Liver (tissue), 9 donors: Measurements from ENCODE around the gene PARD3B. TPM values are rescaled to one million over a fixed set of nuclear protein-coding genes. Genes with fewer than 3 reads are reported as not detected.

Source experiments
- DNase-seq: peaks from one replicate; pipeline ENCODE4 v3.0.0-alpha.2; 2017; ENCODE audit warnings: low spot score
- H3K27ac ChIP-seq, 2 donors: one replicate each; pipeline ENCODE4 v1.7.0; 2013; ENCODE audit warnings: inconsistent platforms in 2 of 2, low read length in 2 of 2, control low read depth in 1 of 2, low read depth in 1 of 2, mild to moderate bottlenecking in 1 of 2
- H3K27me3 ChIP-seq, 4 donors: one replicate each; pipeline versions ENCODE4 v1.6.1 to v1.7.0; 2013; ENCODE audit warnings: low read length in 3 of 4, inconsistent platforms in 1 of 4, mild to moderate bottlenecking in 1 of 4, moderate library complexity in 1 of 4; ENCODE audit not compliant: control insufficient read depth in 4 of 4, insufficient read depth in 4 of 4
- H3K36me3 ChIP-seq, 4 donors: one replicate each; pipeline versions ENCODE4 v1.6.1 to v1.7.0; 2013; ENCODE audit warnings: low read length in 3 of 4, mild to moderate bottlenecking in 3 of 4, low read depth in 1 of 4, moderate library complexity in 1 of 4; ENCODE audit not compliant: control insufficient read depth in 4 of 4, insufficient read depth in 3 of 4
- H3K4me1 ChIP-seq, 4 donors: one replicate each; pipeline versions ENCODE4 v1.6.1 to v1.7.0; 2013; ENCODE audit warnings: low read length in 3 of 4, mild to moderate bottlenecking in 3 of 4, moderate library complexity in 1 of 4; ENCODE audit not compliant: control insufficient read depth in 4 of 4, insufficient read depth in 4 of 4
- H3K4me3 ChIP-seq, 3 donors: one replicate each; pipeline versions ENCODE4 v1.6.1 to v1.7.0; 2013; ENCODE audit warnings: low read length in 3 of 3, control low read depth in 1 of 3, low read depth in 1 of 3, mild to moderate bottlenecking in 1 of 3
- H3K9ac ChIP-seq, 2 donors: one replicate each; pipeline ENCODE4 v1.7.0; 2013; ENCODE audit warnings: low read length in 2 of 2, mild to moderate bottlenecking in 2 of 2, moderate library complexity in 2 of 2, control low read depth in 1 of 2, low read depth in 1 of 2
- H3K9me3 ChIP-seq, 4 donors: one replicate each; pipeline versions ENCODE4 v1.6.1 to v1.7.0; 2013; ENCODE audit warnings: low read length in 3 of 4; ENCODE audit not compliant: control insufficient read depth in 4 of 4
- ATF3 ChIP-seq: IDR thresholded peaks from 2 replicates; pipeline ENCODE4 v1.6.1; 2016; ENCODE audit warnings: antibody characterized with exemption
- EGR1 ChIP-seq, 2 donors: IDR thresholded peaks; 2 replicates each; pipeline ENCODE4 v1.6.1; 2016 to 2018; ENCODE audit warnings: antibody characterized with exemption in 2 of 2, low read depth in 2 of 2
- FOXA1 ChIP-seq: IDR thresholded peaks from 2 replicates; pipeline ENCODE4 v1.6.1; 2016; ENCODE audit warnings: antibody characterized with exemption
- FOXA2 ChIP-seq: IDR thresholded peaks from 2 replicates; pipeline ENCODE4 v1.6.1; 2016; ENCODE audit warnings: antibody characterized with exemption
- GABPA ChIP-seq, 2 donors: IDR thresholded peaks in 1 of 2; conservative IDR thresholded peaks in 1 of 2; 2 replicates each; pipeline ENCODE4 v1.6.1; 2016; ENCODE audit warnings: antibody characterized with exemption in 2 of 2, mild to moderate bottlenecking in 1 of 2, moderate library complexity in 1 of 2
- HNF4A ChIP-seq, 2 donors: conservative IDR thresholded peaks; 2 replicates each; pipeline ENCODE4 v1.6.1; 2016; ENCODE audit warnings: antibody characterized with exemption in 2 of 2, mild to moderate bottlenecking in 2 of 2
- HNF4G ChIP-seq: IDR thresholded peaks from 2 replicates; pipeline ENCODE4 v1.6.1; 2016; ENCODE audit warnings: antibody characterized with exemption
- JUND ChIP-seq, 2 donors: IDR thresholded peaks; 2 replicates each; pipeline ENCODE4 v1.6.1; 2016; ENCODE audit warnings: antibody characterized with exemption in 2 of 2
- MAX ChIP-seq: IDR thresholded peaks from 2 replicates; pipeline ENCODE4 v1.6.1; 2016; ENCODE audit warnings: antibody characterized with exemption
- NR2F2 ChIP-seq: IDR thresholded peaks from 2 replicates; pipeline ENCODE4 v1.6.1; 2016; ENCODE audit warnings: antibody characterized with exemption
- RAD21 ChIP-seq, 2 donors: IDR thresholded peaks; 2 replicates each; pipeline ENCODE4 v1.6.1; 2016; ENCODE audit warnings: antibody characterized with exemption in 2 of 2, mild to moderate bottlenecking in 2 of 2
- REST ChIP-seq: IDR thresholded peaks from 2 replicates; pipeline ENCODE4 v1.6.1; 2016; ENCODE audit warnings: antibody characterized with exemption, mild to moderate bottlenecking
- RXRA ChIP-seq, 2 donors: IDR thresholded peaks; 2 replicates each; pipeline ENCODE4 v1.6.1; 2017 to 2018; ENCODE audit warnings: antibody characterized with exemption in 2 of 2, mild to moderate bottlenecking in 1 of 2
- SP1 ChIP-seq: IDR thresholded peaks from 2 replicates; pipeline ENCODE4 v1.6.1; 2018; ENCODE audit warnings: antibody characterized with exemption, mild to moderate bottlenecking
- TAF1 ChIP-seq: conservative IDR thresholded peaks from 2 replicates; pipeline ENCODE4 v1.6.1; 2016; ENCODE audit warnings: antibody characterized with exemption, mild to moderate bottlenecking
- YY1 ChIP-seq: IDR thresholded peaks from 2 replicates; pipeline ENCODE4 v1.6.1; 2016; ENCODE audit warnings: antibody characterized with exemption, mild to moderate bottlenecking
- ZBTB33 ChIP-seq: IDR thresholded peaks from 2 replicates; pipeline ENCODE4 v1.6.1; 2016; ENCODE audit warnings: antibody characterized with exemption
- WGBS: extraction: QIAGEN DNeasy Blood & Tissue Kit; methylation state at CpG from one replicate; pipeline ENCODE4 v1.1.7; 2013; 5-methylcytosine and 5-hydroxymethylcytosine counted together
- polyA plus RNA-seq, 2 donors: library from polyadenylated mRNA; stranded (reverse) in 1 of 2; unstranded in 1 of 2; fragments of 200-250 nt in 1 of 2; fragments of >200 nt in 1 of 2; fragmentation: Nextera tagmentation in 1 of 2; extraction: Ambion mirVana in 1 of 2; gene quantifications; one replicate each; pipeline versions ENCODE4 v1.2.1 to v1.2.3, GENCODE V29; 2013 to 2015
- total RNA-seq, 2 donors: library from RNA; depleted of rRNA; stranded (reverse); fragments of >200 nt; gene quantifications; one replicate each; pipeline ENCODE4 v1.2.3, GENCODE V29; 2014
- donor health status: healthy.
- donor health status: healthy.
- donor health status: healthy.
- donor health status: healthy.
- donor health status: healthy.

PARD3B gene
- total and polyA plus RNA-seq, 4 donors: 1.1 to 10.3 (median 3.7) TPM

- no peak for TF ChIP-seq YY1
- no peak for TF ChIP-seq MAX
- TF ChIP-seq HNF4G: no peak
- no peak for TF ChIP-seq FOXA1
- no peak for TF ChIP-seq RXRA (IDR thresholded peaks at IDR 0.05)
- no peak for TF ChIP-seq JUND (IDR thresholded peaks at IDR 0.05)
- no peak for TF ChIP-seq FOXA2
- TF ChIP-seq EGR1 (IDR thresholded peaks at IDR 0.05; ENCODE audit: low read depth in 2 of 2): no peak
- TF ChIP-seq NR2F2: no peak
- TF ChIP-seq REST: no peak
- TF ChIP-seq RAD21 (IDR thresholded peaks at IDR 0.05): no peak
- no peak for TF ChIP-seq TAF1
- TF ChIP-seq GABPA (IDR thresholded peaks at IDR 0.05 in 1 of 2, conservative IDR thresholded peaks at IDR 0.05 in 1 of 2): no peak
- no peak for TF ChIP-seq ZBTB33
- TF ChIP-seq ATF3: no peak
- H3K4me1 ChIP-seq: no peaks in the 10 kb centered on the region
- no peak for DNase-seq
- H3K9me3 ChIP-seq: no peaks in the 10 kb centered on the region
- H3K27ac ChIP-seq: no peak overlapping the region
- H3K9ac ChIP-seq: no peak overlapping the region
- H3K4me3 ChIP-seq: no peak overlapping the region
- H3K36me3 ChIP-seq: no peaks in the 10 kb centered on the region
- 74% methylated on average over 2 of the region's 2 CpGs for WGBS
- no peaks in the 10 kb centered on the region for H3K27me3 ChIP-seq
These were observed 998.8 kb downstream of the PARD3B start for GRCh38 chr2:205543937-205544702.

GRCh38 chr2:205545971-205546816 lies 1000.9 kb downstream of the PARD3B start:
- H3K4me1 ChIP-seq: no peaks in the 10 kb centered on the region
- H3K27me3 ChIP-seq: no peaks in the 10 kb centered on the region
- H3K9ac ChIP-seq: no peak overlapping the region
- 74% methylated on average over 7 of the region's 7 CpGs for WGBS
- no peak for DNase-seq
- no peak overlapping the region for H3K27ac ChIP-seq
- H3K9me3 ChIP-seq: no peaks in the 10 kb centered on the region
- no peaks in the 10 kb centered on the region for H3K36me3 ChIP-seq
- no peak overlapping the region for H3K4me3 ChIP-seq
- TF ChIP-seq FOXA2 (no peak), NR2F2 (no peak), HNF4A (conservative IDR thresholded peaks at IDR 0.05) (no peak), JUND (IDR thresholded peaks at IDR 0.05) (no peak), FOXA1 (no peak), SP1 (no peak), ZBTB33 (no peak), TAF1 (no peak), RXRA (IDR thresholded peaks at IDR 0.05) (no peak), EGR1 (IDR thresholded peaks at IDR 0.05; ENCODE audit: low read depth in 2 of 2) (no peak), HNF4G (no peak), RAD21 (IDR thresholded peaks at IDR 0.05) (no peak), GABPA (IDR thresholded peaks at IDR 0.05 in 1 of 2, conservative IDR thresholded peaks at IDR 0.05 in 1 of 2) (no peak), MAX (no peak), REST (no peak)
